Osteocyte (in vitro differentiated cells): Measurements from ENCODE around the gene CYP27C1. TPM values are rescaled to one million over a fixed set of nuclear protein-coding genes. Genes with fewer than 3 reads are reported as not detected.
A peak's percentile ranks its signal among the peaks of the same experiment; 100 is the strongest.

Source experiments
- DNase-seq: peaks from one replicate; pipeline ENCODE4 v3.0.0; 2021; ENCODE audit warnings: mixed read lengths; ENCODE audit not compliant: unreplicated experiment; ENCODE audit errors: extremely low spot score
- H3K27ac Mint-ChIP-seq: one replicate; pipeline ENCODE4 v1.8.0; 2021; ENCODE audit warnings: mild to moderate bottlenecking, mixed read lengths; ENCODE audit not compliant: unreplicated experiment
- H3K27me3 Mint-ChIP-seq: one replicate; pipeline ENCODE4 v1.8.0; 2021; ENCODE audit warnings: mixed read lengths; ENCODE audit not compliant: unreplicated experiment
- H3K36me3 Mint-ChIP-seq: one replicate; pipeline ENCODE4 v1.8.0; 2021; ENCODE audit warnings: mixed read lengths; ENCODE audit not compliant: unreplicated experiment
- H3K4me1 Mint-ChIP-seq: one replicate; pipeline ENCODE4 v1.8.0; 2021; ENCODE audit warnings: mixed read lengths; ENCODE audit not compliant: unreplicated experiment
- H3K4me3 Mint-ChIP-seq: one replicate; pipeline ENCODE4 v1.8.0; 2021; ENCODE audit warnings: mild to moderate bottlenecking, moderate library complexity, mixed read lengths; ENCODE audit not compliant: unreplicated experiment
- H3K9me3 Mint-ChIP-seq: one replicate; pipeline ENCODE4 v1.8.0; 2021; ENCODE audit warnings: mixed read lengths; ENCODE audit not compliant: unreplicated experiment
- CTCF ChIP-seq: fragments of 200-600 bp; sonication (generic); IDR thresholded peaks from 2 replicates; pipeline ENCODE4 v1.5.0; 2021; ENCODE audit warnings: antibody characterized with exemption, mild to moderate bottlenecking, moderate library complexity
- total RNA-seq: library from RNA; stranded (reverse); gene quantifications from 2 replicates; pipeline ENCODE4 v1.2.1, GENCODE V29; 2021

Gene CYP27C1
- total RNA-seq, 1 donor from 2014 or later: 24.9 TPM

- Mint-ChIP-seq H3K9me3 (no peaks in the 10 kb centered on the region), H3K4me1 (peaks cover 73% of the 10 kb centered on the region), H3K27me3 (no peaks in the 10 kb centered on the region), H3K36me3 (peaks cover 3% of the 10 kb centered on the region), H3K27ac (peak overlapping the region; percentile 91), H3K4me3 (no peak overlapping the region)
- TF ChIP-seq CTCF: no peak
- peak; percentile 75 for DNase-seq
Observed at GRCh38 chr2:127154396-127154795, 65.7 kb downstream of the CYP27C1 start.

- H3K27ac Mint-ChIP-seq: peak overlapping the region; percentile 91
- H3K27me3 Mint-ChIP-seq: no peaks in the 10 kb centered on the region
- peak; percentile 80 for DNase-seq
- no peaks in the 10 kb centered on the region for H3K9me3 Mint-ChIP-seq
- H3K36me3 Mint-ChIP-seq: peaks cover 4% of the 10 kb centered on the region
- H3K4me3 Mint-ChIP-seq: no peak overlapping the region
- no peak for TF ChIP-seq CTCF
- peaks cover 71% of the 10 kb centered on the region for H3K4me1 Mint-ChIP-seq
Observed at GRCh38 chr2:127153691-127154158, 66.4 kb downstream of the CYP27C1 start.

- Mint-ChIP-seq H3K27me3 (no peaks in the 10 kb centered on the region), H3K4me1 (peaks cover 66% of the 10 kb centered on the region)
- TF ChIP-seq CTCF: no peak
Observed at GRCh38 chr2:127150996-127151395, 69.1 kb downstream of the CYP27C1 start.

GRCh38 chr2:127149384-127149783 is 70.7 kb downstream of the CYP27C1 start:
- no peak for DNase-seq
- Mint-ChIP-seq H3K36me3 (peaks cover 4% of the 10 kb centered on the region), H3K4me3 (no peak overlapping the region), H3K4me1 (peaks cover 66% of the 10 kb centered on the region), H3K27me3 (no peaks in the 10 kb centered on the region), H3K27ac (peak overlapping the region; percentile 80), H3K9me3 (no peaks in the 10 kb centered on the region)
- no peak for TF ChIP-seq CTCF

More at GRCh38 chr2:127150996-127151395, 69.1 kb downstream of the CYP27C1 start:
- no peak overlapping the region for H3K27ac Mint-ChIP-seq
- peaks cover 4% of the 10 kb centered on the region for H3K36me3 Mint-ChIP-seq
- DNase-seq: no peak
- no peaks in the 10 kb centered on the region for H3K9me3 Mint-ChIP-seq
- no peak overlapping the region for H3K4me3 Mint-ChIP-seq

- Mint-ChIP-seq H3K27ac (peak overlapping the region; percentile 92), H3K36me3 (peaks cover 4% of the 10 kb centered on the region), H3K27me3 (no peaks in the 10 kb centered on the region), H3K4me1 (peaks cover 62% of the 10 kb centered on the region), H3K9me3 (no peaks in the 10 kb centered on the region), H3K4me3 (no peak overlapping the region)
- TF ChIP-seq CTCF: no peak
- DNase-seq: peak; percentile 62
Observed at GRCh38 chr2:127146820-127147502, 73.1 kb downstream of the CYP27C1 start.
